GM23338 (cell line): ENCODE results near the gene KRT81.
A peak's percentile ranks its signal among the peaks of the same experiment; 100 is the strongest.
"Not testable (repeated sequence)": the region's sequence is repeated elsewhere in the genome, so short reads cannot be mapped to it uniquely, and the experiment has no call there.

Experiments
- CTCF ChIP-seq, 2 experiments: fragments of 200-600 bp in 1 of 2; sonication (generic) in 1 of 2; conservative IDR thresholded peaks; 2 replicates each; pipeline versions ENCODE4 v1.5.1 to v1.6.1; 2016 to 2017; ENCODE audit warnings: antibody characterized with exemption in 2 of 2, low read depth in 2 of 2, mild to moderate bottlenecking in 2 of 2, moderate library complexity in 1 of 2
- EZH2 ChIP-seq: fragments of 200-600 bp; sonication (generic); IDR thresholded peaks from one replicate; pipeline ENCODE4 v1.8.0; 2017; ENCODE audit warnings: antibody characterized with exemption, mild to moderate bottlenecking, low read depth; ENCODE audit not compliant: unreplicated experiment

GRCh38 chr12:52286857-52287785, 4.2 kb downstream of the KRT81 start:
- peak in 1 of 2 experiments; percentile 38; a peak in 3 of 4 replicates for TF ChIP-seq CTCF (conservative IDR thresholded peaks at IDR 0.05; ENCODE audit: low read depth in 2 of 2)
- not testable (repeated sequence) for TF ChIP-seq EZH2
